ENCODE results near the gene GABRP.
"Not testable (repeated sequence)": the region's sequence is repeated elsewhere in the genome, so short reads cannot be mapped to it uniquely, and the experiment has no call there.

The GABRP gene

DNA sequence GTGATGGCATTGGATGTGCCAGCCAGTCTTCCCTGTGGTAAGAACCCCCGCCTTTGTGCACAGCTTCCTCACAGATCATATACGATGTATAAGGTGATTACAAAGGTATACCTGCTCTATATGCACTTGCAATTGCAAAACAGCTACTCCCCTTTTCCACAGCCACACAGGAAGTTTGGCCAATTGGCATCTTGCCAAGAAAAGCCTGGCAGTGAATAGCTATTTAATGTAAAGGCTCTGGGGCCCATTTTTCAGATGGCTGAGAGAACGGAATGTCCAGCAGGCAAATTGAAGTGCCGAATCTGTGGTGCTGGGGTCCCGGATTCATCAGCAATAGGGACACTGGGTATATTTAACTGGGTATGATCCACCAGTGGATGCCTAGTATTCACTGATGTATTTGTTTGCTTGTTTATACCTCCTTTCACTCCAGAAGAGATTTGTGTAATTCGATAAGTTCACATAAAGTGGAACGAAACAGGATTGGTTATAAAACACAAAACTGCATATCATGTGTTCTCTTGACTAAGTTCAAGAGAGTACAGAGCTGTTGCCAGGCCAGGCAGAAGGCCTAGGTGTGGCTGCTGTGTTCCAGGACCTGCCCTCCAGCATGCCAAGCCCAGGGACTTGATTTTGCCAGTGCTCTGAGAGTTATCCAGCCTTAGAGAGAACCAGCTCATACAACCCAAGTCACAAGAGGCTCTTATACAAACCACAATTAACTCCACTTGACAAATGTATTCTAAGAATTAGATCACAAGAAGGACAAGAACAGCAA lies 27.7 kb upstream of the GABRP start:
- DNase-seq: no peak

DNA sequence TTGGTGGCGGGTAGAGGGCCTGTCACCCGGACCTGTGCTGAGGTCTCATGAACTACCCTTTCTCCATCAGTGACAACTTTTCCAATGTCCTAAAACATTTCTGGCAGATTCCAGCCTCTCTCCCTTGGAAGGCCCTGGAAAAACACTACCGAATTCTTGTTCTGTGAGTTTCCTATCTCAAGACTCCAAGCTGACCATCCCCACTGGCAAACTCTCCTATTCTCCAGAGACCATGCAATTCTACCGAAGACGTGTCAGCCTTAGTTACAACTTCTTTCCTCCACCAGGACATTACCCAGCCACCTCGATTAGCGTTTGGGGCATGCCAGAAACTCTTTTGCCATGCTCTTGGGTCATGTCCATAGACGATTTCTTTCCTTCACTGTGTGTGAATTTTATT lies 26.8 kb upstream of the GABRP start:
- DNase-seq: no peak

DNA sequence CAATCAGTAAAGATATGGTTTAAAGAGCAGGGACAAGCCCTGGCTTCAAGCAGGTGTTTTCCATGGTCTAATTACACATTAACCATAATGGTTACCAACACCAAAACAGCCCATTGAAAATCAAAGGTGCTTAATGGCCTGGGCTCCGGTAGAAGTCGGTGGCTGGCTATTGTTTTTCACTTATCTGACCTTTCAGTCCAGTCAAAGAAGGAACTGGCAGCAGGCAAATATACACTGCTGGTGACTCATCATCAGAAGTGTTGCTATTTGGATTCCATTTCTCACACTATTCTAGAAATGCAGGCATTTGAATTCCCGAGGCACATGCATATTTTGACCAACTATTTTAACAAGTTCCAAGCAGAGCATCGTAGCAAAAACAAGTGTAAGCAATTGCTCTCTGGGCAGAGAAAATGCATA lies 26.3 kb upstream of the GABRP start:
- peak; percentile 25 to 62 (median 52) for DNase-seq

DNA sequence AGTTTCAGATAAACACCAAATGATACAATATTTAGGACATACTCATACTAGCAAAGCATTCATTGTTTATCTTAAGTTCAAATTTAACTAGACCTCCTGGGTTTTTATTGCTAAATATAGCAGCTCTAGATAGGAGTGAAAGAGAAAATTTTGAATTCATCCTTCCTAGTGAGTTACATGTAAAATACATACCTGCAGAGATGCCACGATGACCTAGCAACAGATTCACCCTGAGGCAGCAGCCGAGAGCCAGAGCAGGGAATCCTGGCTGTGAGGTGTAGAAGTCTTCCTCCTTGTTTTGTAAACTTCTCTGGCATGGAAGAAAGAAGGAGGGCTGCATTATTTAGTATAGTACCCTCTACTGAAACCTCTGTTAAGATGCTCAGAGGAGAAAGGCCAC lies 25.9 kb upstream of the GABRP start:
- no peak for DNase-seq

DNA sequence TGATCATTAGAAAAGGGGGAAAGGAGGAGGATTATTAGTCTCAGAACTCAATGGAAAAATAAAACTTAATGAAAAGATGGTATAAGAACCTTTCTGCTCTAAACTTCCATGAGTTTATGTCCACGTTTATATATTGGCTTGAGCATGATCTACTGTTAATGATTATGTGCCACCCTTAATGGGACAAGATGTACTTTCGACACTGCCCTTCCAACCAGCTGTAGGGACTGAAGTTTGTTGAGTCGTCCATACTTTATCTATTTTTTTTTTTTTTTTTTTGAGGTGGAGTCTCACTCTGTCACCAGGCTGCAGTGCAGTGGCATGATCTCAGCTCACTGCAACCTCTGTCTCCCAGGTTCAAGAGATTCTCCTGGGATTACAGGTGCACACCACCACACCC lies 25.0 kb upstream of the GABRP start:
- no peak for DNase-seq

DNA sequence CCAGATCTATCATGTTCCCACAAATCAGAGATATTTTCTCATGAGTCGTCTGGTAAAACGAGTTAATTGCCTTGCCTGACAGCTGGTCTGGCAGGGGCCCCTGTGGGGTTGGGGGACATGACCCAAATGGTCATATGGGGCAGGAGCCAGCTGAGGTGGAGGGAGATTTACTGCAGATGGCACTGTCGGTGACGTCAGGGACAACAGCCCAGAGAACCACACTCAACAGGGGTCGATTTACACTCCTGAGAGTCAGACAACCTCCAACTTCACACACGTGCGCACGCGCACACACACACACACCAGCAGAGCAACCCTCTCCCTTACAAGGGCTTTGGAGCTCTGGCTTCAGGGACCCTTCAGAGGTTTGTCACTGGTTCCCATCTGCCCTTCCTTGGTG lies 23.4 kb upstream of the GABRP start:
- no peak for DNase-seq

DNA sequence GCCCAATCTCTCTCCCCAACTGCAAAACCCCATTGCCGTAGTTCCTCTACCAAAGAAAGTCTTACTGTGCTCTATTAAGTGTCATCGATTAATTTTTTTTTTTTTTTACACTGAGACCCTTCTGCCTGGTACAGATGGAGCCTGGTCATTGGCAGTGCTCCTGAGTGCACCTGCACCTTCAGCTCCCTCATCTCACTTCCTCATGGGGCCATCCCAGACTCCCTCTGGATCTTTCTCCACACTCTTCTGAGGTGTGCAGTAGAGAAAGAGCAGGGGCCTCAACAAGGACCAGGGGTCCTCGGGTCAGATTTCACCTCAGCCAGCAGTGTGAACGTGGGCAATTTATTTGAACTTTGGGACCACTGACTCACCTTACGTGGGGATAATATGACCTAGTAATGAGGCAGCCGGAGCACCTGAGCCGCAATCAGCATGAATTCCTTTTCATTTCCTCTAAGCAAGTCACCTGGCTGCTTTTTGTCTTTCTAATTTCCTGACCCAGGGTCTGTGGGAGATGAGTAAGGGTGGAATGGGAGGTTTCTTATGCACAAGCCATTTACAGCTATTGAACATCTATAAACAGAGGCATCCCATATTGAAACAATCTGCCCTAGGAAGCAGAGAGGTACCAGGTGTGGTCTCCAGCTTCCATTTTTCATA lies 22.3 kb upstream of the GABRP start:
- no peak for DNase-seq

DNA sequence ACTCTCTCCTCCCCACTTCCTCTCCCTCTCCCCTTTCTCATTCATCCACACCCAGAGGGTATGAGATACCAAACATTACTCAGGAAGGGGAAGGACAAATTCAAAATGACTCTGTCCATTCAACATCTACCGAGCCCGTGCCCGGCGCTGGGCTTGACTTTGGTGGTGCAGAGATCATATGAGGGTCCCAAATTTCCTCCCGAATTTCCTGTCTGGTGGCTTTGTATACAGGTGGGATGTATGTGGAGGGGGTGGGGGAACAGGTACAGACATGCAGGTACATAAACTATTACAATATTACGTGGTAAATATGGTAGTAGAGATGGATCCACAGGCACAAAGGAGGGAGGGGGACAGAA lies 21.8 kb upstream of the GABRP start:
- DNase-seq: no peak

DNA sequence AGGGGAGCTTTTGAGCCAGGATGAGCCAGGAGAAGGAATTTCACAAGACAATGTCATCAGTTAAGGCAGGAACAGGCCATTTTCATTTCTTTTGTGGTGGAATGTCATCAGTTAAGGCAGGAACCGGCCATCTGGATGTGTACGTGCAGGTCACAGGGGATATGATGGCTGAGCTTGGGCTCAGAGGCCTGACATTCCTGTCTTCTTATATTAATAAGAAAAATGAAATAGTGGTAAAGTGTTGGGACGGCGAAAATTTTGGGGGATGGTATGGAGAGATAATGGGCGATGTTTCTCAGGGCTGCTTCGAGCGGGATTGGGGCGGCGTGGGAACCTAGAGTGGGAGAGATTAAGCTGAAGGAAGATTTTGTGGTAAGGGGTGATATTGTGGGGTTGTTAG lies 21.2 kb upstream of the GABRP start:
- not testable (repeated sequence) for DNase-seq

DNA sequence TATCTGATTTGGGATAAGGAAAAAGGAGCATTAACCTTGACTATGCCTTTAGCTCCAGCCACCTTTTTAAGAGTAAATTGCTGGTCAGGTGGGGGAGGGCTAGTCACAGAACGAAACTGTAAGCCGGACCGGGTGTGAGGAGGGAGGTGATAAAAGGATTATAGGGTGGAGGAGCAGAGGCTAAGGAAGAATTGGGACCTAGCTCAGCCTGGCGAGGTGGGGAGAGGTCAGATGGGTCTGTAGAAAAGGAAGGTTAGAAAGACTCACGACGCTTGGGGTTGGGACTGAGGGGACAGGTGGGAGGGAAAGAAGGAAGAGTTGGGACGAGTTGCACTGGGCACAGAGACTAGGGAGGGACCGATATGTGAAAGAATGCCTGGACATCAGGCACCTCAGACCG lies 17.7 kb upstream of the GABRP start:
- not testable (repeated sequence) for DNase-seq

DNA sequence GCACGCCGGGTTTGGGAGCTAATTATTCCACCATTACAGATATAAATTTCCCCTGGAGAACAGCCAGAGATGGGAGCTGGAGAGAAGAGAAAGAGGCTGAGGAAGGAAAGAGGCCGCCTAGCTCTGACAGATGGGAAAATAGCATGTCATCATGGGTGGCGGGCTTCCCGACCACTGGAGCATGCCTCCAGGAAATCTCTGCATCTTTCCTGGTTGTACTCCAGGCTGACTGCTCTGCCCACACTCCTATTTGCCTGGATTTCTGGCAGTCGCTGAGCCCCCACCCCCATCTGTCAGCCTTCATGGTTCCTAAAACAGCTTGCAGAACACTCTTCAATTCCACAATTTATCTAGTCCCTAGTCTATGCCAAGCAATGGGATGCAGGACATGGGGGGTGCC lies 14.3 kb upstream of the GABRP start:
- DNase-seq: no peak

DNA sequence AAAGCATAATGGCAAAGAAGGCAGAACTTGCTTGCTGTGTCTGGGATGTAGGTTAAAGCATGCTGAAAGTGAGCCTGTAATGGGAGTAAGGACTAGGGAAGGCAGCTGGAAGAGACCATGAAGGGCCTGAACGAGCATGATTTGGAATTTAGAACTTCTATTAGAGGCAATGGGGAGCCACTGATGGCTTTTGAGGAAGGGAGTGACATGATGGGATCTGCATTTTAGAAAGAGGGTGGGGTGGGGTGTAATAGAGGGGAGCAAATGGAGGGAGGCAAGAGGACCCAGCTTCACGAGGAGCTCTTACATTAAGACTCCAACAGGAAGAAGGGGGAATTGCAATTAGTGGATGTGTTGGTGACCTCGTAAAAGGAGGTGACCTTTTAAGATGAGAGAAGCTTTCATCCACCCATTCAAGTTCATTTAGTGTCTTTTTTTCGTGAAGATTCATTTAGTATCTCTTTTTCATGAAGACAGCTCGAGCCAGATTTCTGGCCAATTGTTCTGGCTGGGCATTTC lies 13.6 kb upstream of the GABRP start:
- no peak for DNase-seq

DNA sequence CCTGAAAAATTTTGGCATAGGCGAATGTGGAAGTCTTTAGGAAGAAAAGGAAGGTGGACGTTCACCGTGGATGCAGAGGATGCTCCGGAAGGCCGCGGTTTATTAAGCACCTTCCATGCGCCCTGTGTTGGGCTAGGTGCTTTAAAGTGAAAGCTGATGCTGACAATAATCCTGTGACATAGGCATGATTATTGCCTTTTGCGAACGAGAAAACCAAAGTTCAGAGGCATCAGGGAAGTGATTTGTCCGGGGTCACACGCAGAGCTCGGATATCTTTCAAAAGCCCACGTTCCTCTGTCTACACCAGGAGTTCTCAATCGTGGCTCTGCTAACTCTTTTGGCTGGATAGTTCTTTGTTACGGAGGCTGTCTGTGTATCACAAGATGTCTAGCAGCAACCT lies 12.0 kb upstream of the GABRP start:
- DNase-seq: no peak

DNA sequence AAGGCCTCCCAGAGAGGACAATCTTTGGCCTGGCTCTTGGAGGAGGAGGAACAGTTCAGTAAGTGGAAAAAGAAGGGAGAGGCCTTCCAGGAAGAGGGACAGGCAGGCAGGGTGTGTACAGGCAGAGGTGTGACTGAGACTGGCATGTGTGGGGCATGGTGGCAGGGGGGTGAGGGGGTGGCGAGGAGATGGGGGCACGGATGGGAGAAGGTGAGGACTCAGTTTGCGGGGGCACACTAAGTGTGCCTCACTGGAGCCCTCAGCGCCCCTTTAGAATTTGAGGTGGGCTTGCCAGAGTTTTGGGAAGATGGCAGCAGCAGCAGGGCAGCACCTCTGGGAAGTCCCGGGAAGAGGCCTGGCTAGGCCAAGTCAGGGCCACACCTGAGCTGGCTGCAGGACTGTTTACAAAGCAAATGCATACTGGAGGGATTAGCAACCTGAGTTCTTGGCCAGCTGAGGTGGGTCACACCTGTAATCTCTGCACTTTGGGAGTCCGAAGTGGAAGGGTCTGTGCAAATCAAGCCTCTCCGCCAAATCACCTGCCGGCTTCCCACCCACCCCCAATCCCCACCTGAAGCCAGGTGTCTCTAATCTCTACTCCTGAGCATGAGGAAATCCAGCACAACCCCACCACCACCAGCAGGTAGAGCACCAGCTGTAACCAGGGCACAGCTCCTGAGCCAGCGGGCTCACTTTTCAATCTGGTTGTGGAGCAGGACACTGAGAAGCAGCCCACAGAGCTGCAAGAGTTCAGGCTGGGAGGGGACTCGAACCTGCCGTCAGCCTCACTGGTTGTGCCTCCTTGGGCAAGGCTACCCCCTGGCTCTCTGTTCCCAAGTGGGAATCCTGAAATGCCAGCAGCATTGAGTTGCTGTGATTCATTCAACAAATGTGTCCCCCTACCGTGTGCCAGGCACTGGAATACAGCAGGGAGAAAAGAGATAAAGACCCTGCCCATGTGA lies 10.2 kb upstream of the GABRP start:
- DNase-seq: no peak

DNA sequence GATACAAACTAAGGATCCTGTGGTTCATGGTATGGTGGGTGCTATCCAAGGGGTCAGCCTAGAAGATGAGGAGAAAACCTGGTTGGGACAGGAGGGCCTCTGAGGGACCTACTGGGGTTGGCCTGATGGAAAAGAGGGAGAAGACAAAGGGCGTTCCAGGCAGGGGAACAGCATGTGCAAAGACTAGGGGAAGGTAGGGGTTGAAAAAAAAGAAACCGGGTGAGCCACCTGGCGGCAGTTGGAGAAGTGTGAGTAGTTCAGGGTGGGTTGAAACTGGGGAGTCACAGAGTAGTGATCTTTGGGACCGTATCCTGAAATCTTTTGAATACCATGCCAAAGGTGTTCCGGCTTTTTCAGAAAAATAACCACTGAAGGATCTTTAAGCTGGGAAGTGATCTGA lies 8.7 kb upstream of the GABRP start:
- DNase-seq: no peak

DNA sequence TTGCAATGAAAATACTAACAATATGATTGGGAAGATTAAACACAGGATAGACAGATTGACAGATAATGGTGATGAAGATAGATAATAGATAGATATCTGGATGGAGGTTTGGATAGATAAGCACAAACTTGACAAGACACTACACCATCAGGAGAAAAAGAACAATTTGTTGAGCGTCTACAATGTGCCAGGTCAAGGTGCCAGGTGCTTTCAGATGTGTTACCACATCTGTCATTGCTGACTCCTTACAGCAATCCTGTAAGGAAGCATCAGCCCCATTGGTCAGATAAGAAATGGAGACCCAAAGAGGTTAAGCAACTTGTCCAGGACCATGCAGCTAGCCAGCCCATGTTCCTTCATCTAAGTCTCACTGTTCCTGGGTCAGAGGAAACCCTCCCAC lies 1.6 kb upstream of the GABRP start:
- DNase-seq: no peak

DNA sequence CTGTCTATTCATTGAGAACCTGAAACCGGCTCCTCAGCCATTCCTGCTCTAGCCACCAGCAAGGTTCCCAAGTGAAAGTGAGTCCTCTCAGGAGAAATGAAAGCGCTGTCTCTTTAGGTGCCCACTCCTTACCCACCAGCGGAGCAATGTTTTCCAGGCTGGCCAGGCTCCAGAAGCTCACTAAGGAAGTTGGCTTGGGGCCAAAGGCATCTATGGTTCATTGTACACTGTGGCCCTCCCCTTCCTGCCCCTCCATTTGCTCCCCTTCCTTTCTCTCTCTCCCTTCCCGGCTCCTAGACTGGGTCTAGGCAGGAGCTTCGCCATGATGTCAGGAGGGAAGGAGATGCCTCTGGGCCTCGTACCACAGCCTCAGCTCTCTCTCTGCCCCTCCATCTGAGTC lies 1.1 kb upstream of the GABRP start:
- no peak for DNase-seq

DNA sequence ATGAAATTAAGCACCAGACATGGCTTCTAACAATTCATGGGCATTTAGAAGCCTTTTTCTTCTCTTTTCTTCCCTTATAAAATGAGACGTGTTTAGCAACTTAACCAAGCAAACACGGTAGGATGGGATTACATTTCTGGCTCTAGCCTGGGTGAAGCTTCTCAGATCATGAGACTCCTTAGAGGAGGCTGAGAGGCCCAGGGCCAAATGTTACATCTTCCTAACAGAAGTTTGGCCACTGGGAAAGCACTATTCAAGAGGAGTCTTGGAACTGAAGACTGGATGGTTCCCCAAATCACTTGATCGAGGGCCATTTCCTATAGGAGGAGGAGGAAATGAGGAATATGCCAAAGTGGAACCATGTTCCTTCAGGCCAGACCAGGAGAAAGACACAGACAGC lies 1.9 kb downstream of the GABRP start:
- DNase-seq: no peak

DNA sequence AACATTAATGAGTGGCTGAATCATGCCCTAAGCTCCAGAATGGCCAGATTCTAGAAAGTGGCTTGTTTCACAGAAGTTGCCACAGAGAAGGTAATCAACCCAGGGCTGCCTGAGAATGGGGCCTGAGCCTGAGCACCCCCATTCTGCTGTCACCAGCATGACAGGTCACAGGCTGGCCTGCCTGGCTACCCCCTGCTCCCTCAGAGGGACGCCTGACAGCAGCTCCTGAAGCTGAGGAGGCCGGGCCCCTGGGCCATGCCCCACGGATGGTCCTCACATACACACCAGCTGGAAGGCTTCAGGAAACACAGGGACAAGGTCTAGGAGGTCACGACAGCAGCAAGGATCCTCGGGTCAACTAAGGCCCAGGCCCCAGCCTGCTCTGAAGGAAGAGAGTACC lies 3.7 kb downstream of the GABRP start:
- no peak for DNase-seq

DNA sequence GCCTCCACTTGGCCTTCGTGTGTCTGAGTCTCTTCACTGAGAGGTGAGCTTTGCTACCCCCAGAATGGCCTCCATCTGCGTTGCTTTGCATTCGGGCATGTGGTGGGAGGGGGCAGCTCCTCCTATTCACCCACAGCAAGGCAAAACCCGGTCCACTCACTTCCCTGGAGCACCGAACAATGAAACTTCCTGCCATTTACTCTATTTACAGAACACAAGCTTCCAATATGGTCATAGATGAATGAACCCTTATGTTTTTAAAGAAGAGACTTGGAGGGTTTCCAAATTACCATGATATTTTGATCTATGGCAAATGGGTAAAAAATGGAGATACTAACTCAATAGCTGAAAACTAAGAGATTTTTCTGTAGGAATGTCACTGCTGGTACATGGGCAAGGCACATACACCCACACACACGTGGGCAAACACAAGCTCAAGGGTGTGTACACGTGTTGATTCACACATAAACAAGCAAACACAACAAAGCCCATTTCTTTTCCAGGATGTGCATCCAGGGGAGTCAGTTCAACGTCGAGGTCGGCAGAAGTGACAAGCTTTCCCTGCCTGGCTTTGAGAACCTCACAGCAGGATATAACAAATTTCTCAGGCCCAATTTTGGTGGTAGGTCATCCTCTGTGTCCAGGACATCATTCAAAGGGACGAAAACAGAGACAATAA lies 5.2 kb downstream of the GABRP start:
- no peak for DNase-seq

DNA sequence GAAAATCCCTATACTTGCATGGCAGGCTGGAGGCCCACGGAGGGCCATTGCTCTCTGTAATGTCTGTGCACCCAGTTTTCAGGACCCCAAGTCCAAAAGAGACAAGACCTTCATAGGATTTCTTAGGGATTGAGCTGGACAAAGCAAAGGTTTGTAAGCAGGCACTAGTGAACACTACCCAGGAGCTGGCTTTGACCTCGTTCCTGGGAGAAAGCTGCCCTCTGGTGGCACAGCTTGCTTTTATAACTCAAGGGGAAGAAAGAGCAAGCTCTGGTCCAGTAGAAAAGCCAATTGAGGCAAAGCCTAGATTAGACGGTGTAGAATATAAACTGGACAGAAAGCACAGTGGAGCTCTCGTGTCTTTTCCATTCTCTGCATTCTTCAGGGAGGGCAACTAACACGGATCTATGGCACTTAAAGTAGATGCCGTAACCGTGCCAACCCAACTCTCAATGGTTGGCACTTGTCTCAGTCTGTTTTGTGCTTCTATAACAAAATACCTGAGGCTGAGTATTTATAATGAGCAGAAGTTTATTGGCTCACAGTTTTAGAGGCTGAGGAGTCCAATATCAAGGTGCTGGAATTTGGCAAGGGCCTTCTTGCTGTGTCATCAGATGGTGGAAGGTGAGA lies 7.9 kb downstream of the GABRP start:
- DNase-seq: peak; percentile 60 to 77 (median 66)

DNA sequence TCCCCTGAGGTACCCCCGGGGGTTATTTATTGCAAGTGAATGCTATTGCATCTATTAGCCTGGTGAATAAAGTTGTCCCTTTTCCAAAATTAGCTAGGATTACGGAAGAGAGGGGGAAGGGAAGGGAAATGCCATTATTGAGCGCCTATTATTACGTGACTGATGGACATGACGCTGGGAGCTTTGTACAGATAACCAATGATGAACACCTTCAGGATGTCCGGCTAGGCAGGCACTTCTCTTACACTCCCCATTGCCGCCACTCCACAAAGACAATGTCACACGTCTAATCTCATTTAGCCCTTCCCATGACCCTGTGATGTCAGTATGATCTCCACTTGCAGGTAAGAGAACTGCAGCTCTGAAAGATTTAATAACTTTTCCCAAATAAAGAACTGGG lies 9.4 kb downstream of the GABRP start:
- no peak for DNase-seq

All from suppressor macrophage (primary cell).